Sciatic nerve (tissue), 2 donors: ENCODE results near the gene SAXO1. TPM values are rescaled to one million over a fixed set of nuclear protein-coding genes. Genes with fewer than 3 reads are reported as not detected.
"Not testable (repeated sequence)": the region's sequence is repeated elsewhere in the genome, so short reads cannot be mapped to it uniquely, and the experiment has no call there.

ENCODE experiments used
- ATAC-seq: fragments of 200-7000 bp; cut with Tn5 transposase; one replicate; pipeline ENCODE4 v1.9.1; 2020; ENCODE audit warnings: mild to moderate bottlenecking, moderate library complexity
- DNase-seq: peaks from one replicate; pipeline ENCODE4 v3.0.0-alpha.2; 2020; ENCODE audit warnings: low spot score
- intact Hi-C: fragments of 100-400 bp; cut with DNase I; formaldehyde crosslinking; loops from one replicate; pipeline ENCODE4 v1.14.2; 2022
- total RNA-seq: library from RNA; stranded (reverse); fragmentation: NEBNext Ultra II Directional; extraction: Animal tissue kit (Norgen Biotek cat#: 25700); gene quantifications from one replicate; pipeline ENCODE4 v1.2.1, GENCODE V29; 2021
- donor health status: DM: no; HTN: no; CAD: no.
- donor health status: DM: no; HTN: no; CAD: no.

The SAXO1 gene
- total RNA-seq, 1 donor from 2014 or later: 0.49 TPM

- DNase-seq (no peak), ATAC-seq (no peak)
- intact Hi-C loops: no loop called here
Measured at GRCh38 chr9:18976221-18976708, 56.7 kb downstream of the SAXO1 start.

GRCh38 chr9:18973348-18973747 lies 59.7 kb downstream of the SAXO1 start:
- DNase-seq: no peak
- ATAC-seq: no peak
- intact Hi-C loops: no loop called here

DNA sequence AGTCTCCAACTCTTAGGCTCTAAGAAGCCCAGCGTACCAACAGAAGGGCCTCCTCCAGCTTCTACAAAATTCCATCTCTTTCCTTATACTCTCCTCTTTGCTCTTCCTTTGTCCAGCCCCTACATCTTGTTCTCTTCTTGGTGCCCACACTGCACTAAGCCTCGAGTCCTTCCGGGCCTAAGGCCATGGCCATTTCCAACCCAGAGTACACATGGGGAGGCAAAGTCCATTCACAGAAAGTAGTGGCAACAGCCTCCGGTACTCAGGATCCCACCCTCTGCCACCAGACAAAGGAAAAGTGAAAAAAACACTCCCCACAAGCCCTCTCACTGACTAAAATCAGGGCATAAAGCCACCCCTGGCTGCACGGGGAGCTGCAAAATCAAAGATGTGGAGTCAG lies 60.3 kb downstream of the SAXO1 start:
- intact Hi-C loops: no loop called here
- DNase-seq: no peak
- no peak for ATAC-seq

DNA sequence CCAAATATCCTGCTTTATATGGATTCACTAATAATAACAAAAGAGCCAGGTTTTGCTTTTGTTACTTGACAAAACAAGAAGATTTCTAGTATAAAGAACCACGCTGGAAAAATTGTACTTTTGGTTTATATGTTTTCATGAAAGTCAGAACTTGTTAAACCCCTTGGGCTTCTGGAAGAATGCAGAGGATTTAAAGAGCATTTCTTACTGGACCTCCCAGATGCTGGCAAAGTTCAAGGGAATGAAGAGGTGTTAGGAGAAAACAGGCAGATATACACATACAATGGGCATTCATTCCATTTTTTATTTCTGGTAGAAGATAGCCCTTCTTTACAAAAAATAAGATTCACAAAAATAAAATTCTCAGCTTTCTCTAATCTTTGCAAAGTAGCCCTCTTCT lies 61.1 kb downstream of the SAXO1 start:
- DNase-seq (no peak), ATAC-seq (no peak)
- intact Hi-C loops: no loop called here

- intact Hi-C loops: no loop called here
- ATAC-seq: no peak
- no peak for DNase-seq
Measured at GRCh38 chr9:18971404-18971803, 61.6 kb downstream of the SAXO1 start.

GRCh38 chr9:18970393-18970792 lies 62.6 kb downstream of the SAXO1 start:
- ATAC-seq (no peak), DNase-seq (no peak)
- intact Hi-C loops: no loop called here

GRCh38 chr9:18969128-18969527 lies 63.9 kb downstream of the SAXO1 start:
- intact Hi-C loops: no loop called here
- DNase-seq: no peak
- peak; percentile 95 for ATAC-seq

DNA sequence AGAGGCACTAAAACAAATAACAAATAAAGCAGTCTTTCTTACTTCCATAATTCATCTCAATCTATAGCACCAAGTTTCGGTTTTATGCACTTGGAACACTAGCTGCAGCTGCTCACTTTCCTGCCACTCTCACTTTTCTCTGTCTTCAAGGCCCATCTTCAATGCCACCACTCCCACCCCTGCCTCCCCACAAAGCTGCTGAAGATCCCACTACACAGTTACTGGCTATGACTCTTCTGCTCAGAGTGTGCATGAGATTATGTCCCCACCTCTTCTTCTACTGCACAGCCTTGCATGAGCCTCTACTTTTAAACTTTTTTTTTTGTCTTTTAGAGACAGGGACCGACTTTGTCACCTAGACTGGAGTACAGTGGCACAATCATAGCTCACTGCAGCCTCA lies 77.4 kb downstream of the SAXO1 start:
- no peak for ATAC-seq
- intact Hi-C loops: no loop called here

DNA sequence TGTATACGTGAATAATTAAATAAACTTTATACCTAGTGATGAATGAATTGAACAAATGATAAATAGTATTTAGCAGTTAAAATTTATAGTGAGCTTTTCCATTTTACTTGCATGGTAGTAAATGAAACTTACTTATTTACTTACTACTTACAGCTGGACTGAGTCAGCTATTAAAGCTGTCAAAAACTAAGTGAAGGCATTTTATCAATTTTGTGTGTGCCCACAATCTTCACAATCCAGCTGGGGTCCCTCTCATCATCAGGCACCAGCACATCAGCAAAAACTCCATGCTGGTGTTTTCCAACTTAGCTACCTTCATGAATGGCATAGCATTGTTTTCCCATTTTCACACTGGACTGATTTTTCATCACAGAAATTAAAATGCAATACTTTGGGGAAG lies 81.1 kb downstream of the SAXO1 start:
- intact Hi-C loops: no loop called here
- DNase-seq (no peak), ATAC-seq (no peak)

More for the DNA sequence above, 77.4 kb downstream of the SAXO1 start:
- DNase-seq: no peak

GRCh38 chr9:18947892-18948339 lies 85.1 kb downstream of the SAXO1 start:
- DNase-seq (no peak), ATAC-seq (no peak)
- intact Hi-C loops: no loop called here

- DNase-seq (no peak), ATAC-seq (no peak)
- intact Hi-C loops: no loop called here
Measured at GRCh38 chr9:18942801-18943200, 90.2 kb downstream of the SAXO1 start.

GRCh38 chr9:18941060-18941740 lies 91.8 kb downstream of the SAXO1 start:
- DNase-seq (no peak), ATAC-seq (no peak)
- intact Hi-C loops: no loop called here

DNA sequence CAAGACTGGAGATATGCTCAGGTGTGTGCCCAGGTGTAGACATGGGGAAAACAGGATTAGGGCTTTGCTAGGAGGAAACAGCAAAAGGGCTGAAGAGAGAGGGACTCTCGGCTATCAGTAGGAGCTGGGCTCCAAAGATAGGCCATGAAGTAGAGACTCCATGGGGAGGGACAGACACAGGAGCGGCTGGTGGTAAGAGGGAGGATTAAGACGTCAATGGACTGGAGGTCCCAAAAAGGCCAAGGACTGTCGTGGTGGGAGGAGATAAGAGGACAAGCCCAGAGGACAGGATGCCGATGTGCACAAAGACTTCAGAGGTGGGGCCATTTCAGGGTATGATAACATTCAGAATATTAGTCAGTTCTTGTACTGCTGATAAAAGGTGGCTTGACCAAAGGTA lies 93.1 kb downstream of the SAXO1 start:
- no peak for ATAC-seq
- no peak for DNase-seq
- intact Hi-C loops: no loop called here

GRCh38 chr9:18936094-18936871 lies 96.7 kb downstream of the SAXO1 start:
- no peak for DNase-seq
- intact Hi-C loops: no loop called here
- no peak for ATAC-seq

GRCh38 chr9:18935541-18935940 lies 97.5 kb downstream of the SAXO1 start:
- intact Hi-C loops: no loop called here
- ATAC-seq (no peak), DNase-seq (no peak)

- ATAC-seq, intact Hi-C loops, DNase-seq: not testable (repeated sequence)
Measured at GRCh38 chr9:18930611-18931010, 102.4 kb downstream of the SAXO1 start.

DNA sequence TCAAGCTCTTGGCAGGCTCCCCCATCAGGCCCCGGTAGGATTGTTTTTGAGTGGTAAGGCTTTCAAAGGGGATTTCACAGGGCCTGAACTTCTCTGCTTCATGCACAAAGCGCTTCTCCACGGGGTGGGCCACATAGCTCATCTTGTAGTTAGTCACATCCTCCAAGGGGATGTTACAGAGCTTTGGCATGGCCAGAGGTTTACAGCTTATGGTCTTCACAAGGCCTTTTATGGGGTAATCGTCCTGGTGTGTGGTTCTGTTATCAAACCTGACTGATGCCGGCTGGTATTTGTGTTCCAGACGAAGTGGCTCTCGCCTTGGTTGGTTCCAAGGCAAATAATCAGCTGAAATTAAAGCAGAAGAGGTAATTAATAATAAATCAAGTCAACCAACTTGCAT lies 104.3 kb downstream of the SAXO1 start:
- ATAC-seq: no peak
- DNase-seq: no peak
- intact Hi-C loops: no loop called here

- DNase-seq (no peak), ATAC-seq (no peak)
- intact Hi-C loops: no loop called here
Measured at GRCh38 chr9:18926513-18926912, 106.5 kb downstream of the SAXO1 start.

- ATAC-seq (no peak), DNase-seq (no peak)
- intact Hi-C loops: no loop called here
Measured at GRCh38 chr9:18925880-18926279, 107.1 kb downstream of the SAXO1 start.

DNA sequence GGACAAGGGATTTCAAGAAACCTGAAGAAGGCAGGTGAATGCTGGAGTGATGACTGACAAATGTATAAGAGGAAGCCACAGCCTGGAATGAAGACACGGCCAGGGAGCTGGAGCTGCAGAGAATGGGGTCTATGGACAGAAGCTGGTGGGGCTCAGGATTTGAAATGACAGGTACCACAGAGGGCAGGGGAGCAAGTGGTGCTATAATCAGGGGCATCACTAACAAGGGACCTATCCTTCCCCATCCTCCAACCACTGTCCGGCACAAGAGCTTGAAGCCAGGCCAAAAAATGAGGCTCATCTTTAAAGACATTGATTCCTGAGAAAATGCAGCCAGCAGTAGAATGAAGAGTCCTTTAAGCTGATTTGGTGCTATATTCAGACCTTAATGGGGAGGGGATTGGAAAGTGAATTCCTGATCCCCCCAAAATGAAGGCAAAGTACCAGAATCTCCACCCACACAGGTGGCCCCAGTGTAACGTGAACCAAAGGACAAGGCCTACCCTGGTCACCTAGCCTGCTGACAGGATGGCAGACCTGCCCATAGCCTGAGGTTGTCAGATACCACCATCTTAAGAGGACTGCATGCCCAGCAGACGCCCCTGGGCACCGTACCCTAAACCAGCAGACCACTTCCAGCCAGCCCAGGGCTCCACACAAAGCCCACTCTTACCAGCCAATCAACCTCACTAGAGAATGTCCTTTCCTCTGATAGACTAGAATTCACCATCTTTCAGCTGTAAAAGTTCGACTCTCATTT lies 109.2 kb downstream of the SAXO1 start:
- ATAC-seq: no peak

More for the DNA sequence above, 109.2 kb downstream of the SAXO1 start:
- intact Hi-C loops: no loop called here
- DNase-seq: no peak
